ENCODE measurements around the gene MAG.

MAG gene

GRCh38 chr19:35340431-35340830 is 48.5 kb downstream of the MAG start:
- TF ChIP-seq POLR2AphosphoS5 (IDR thresholded peaks at IDR 0.05; ENCODE audit: low read depth, low read length) (no peak), SIN3A (IDR thresholded peaks at IDR 0.05; ENCODE audit: borderline replicate concordance, insufficient read depth, low read length) (no peak), REST (IDR thresholded peaks at IDR 0.05; ENCODE audit: insufficient read depth in 1 of 2, low read depth in 2 of 2, low read length in 2 of 2) (no peak), FOXP2 (optimal IDR thresholded peaks at IDR 0.05; ENCODE audit: borderline replicate concordance, extremely low read depth, extremely low read length, insufficient read depth) (no peak), TAF1 (IDR thresholded peaks at IDR 0.05; ENCODE audit: borderline replicate concordance, insufficient read depth, low read length) (no peak)

GRCh38 chr19:35341006-35341405 is 49.0 kb downstream of the MAG start:
- no peak for TF ChIP-seq TAF1 (IDR thresholded peaks at IDR 0.05; ENCODE audit: borderline replicate concordance, insufficient read depth, low read length)
- TF ChIP-seq SIN3A (IDR thresholded peaks at IDR 0.05; ENCODE audit: borderline replicate concordance, insufficient read depth, low read length), result no peak
- no peak for TF ChIP-seq REST (IDR thresholded peaks at IDR 0.05; ENCODE audit: insufficient read depth in 1 of 2, low read depth in 2 of 2, low read length in 2 of 2)
- no peak for TF ChIP-seq FOXP2 (optimal IDR thresholded peaks at IDR 0.05; ENCODE audit: borderline replicate concordance, extremely low read depth, extremely low read length, insufficient read depth)
- TF ChIP-seq POLR2AphosphoS5 (IDR thresholded peaks at IDR 0.05; ENCODE audit: low read depth, low read length), result no peak

GRCh38 chr19:35341565-35342225 is 49.7 kb downstream of the MAG start:
- no peak for TF ChIP-seq TAF1 (IDR thresholded peaks at IDR 0.05; ENCODE audit: borderline replicate concordance, insufficient read depth, low read length)
- no peak for TF ChIP-seq REST (IDR thresholded peaks at IDR 0.05; ENCODE audit: insufficient read depth in 1 of 2, low read depth in 2 of 2, low read length in 2 of 2)
- no peak for TF ChIP-seq POLR2AphosphoS5 (IDR thresholded peaks at IDR 0.05; ENCODE audit: low read depth, low read length)
- TF ChIP-seq SIN3A (IDR thresholded peaks at IDR 0.05; ENCODE audit: borderline replicate concordance, insufficient read depth, low read length), result no peak
- TF ChIP-seq FOXP2 (optimal IDR thresholded peaks at IDR 0.05; ENCODE audit: borderline replicate concordance, extremely low read depth, extremely low read length, insufficient read depth), result no peak

- no peak for TF ChIP-seq SIN3A (IDR thresholded peaks at IDR 0.05; ENCODE audit: borderline replicate concordance, insufficient read depth, low read length)
- TF ChIP-seq FOXP2 (optimal IDR thresholded peaks at IDR 0.05; ENCODE audit: borderline replicate concordance, extremely low read depth, extremely low read length, insufficient read depth), result no peak
- no peak for TF ChIP-seq TAF1 (IDR thresholded peaks at IDR 0.05; ENCODE audit: borderline replicate concordance, insufficient read depth, low read length)
- TF ChIP-seq POLR2AphosphoS5 (IDR thresholded peaks at IDR 0.05; ENCODE audit: low read depth, low read length), result no peak
- TF ChIP-seq REST (IDR thresholded peaks at IDR 0.05; ENCODE audit: insufficient read depth in 1 of 2, low read depth in 2 of 2, low read length in 2 of 2), result no peak
Measured at GRCh38 chr19:35342430-35342829, 50.5 kb downstream of the MAG start.

Measured in PFSK-1 (cell line).